ENCODE measurements around the gene OR2T27. TPM values are rescaled to one million over a fixed set of nuclear protein-coding genes. Genes with fewer than 3 reads are reported as not detected.

OR2T27 gene
- total RNA-seq, 4 donors from 2014 or later, result not detected

DNA sequence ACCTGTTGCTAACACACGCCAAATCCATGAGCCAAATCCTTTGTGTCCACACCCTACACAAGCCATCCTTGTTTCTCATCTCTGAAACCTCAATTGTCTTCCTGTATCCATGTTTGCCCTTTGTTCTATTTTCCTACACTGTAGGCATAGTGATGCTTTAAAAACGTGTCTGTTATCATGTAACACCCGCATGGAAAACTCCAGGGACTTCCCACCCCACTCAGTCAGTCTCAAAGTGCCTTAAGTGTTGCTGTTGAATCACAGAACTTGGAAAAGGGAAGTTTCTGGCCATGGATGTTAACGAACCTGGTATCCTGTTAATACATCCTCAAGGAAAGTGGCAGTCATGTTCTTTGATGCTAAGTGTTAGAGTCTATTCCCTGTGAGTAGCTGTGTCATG lies 30.2 kb downstream of the OR2T27 start:
- H3K4me3 ChIP-seq (ENCODE audit: low read depth, poor library complexity, severe bottlenecking), result no peak overlapping the region
- WGBS, 2 donors, result 60 to 77% methylated on average over 4 of the region's 4 CpGs
- intact Hi-C loops (cut with DNase I; ENCODE audit: low total_unique reads), result no loop called here
- DNase-seq (ENCODE audit: low spot score in 2 of 2), result no peak
- no peak for TF ChIP-seq POLR2A (IDR thresholded peaks at IDR 0.05)
- TF ChIP-seq, protein P1, sequence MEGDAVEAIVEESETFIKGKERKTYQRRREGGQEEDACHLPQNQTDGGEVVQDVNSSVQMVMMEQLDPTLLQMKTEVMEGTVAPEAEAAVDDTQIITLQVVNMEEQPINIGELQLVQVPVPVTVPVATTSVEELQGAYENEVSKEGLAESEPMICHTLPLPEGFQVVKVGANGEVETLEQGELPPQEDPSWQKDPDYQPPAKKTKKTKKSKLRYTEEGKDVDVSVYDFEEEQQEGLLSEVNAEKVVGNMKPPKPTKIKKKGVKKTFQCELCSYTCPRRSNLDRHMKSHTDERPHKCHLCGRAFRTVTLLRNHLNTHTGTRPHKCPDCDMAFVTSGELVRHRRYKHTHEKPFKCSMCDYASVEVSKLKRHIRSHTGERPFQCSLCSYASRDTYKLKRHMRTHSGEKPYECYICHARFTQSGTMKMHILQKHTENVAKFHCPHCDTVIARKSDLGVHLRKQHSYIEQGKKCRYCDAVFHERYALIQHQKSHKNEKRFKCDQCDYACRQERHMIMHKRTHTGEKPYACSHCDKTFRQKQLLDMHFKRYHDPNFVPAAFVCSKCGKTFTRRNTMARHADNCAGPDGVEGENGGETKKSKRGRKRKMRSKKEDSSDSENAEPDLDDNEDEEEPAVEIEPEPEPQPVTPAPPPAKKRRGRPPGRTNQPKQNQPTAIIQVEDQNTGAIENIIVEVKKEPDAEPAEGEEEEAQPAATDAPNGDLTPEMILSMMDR (IDR thresholded peaks at IDR 0.05), result no peak

DNA sequence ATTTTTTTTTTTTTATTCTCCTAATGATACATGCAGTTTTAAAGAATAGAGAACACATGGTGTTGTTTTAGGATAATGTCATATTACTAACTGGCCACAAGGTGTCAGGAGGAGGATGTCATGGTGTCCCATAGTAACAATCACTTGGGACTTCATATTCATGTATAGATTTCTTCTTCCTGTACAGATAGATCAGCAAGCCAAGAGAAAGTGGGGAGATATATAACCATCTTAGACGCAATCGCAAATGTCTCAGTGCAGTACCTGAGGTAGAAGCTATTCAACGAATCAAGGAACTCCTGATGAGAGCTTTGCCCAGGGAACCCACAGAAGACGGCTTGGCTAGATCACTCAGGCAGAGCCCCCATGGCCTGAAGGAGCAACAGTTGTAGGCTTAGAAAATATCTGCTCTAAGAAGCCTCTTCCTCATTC lies 32.7 kb downstream of the OR2T27 start:
- DNase-seq (ENCODE audit: low spot score in 2 of 2), result no peak
- TF ChIP-seq, protein P1 (IDR thresholded peaks at IDR 0.05), result no peak
- no peak for TF ChIP-seq POLR2A (IDR thresholded peaks at IDR 0.05)
- H3K4me3 ChIP-seq (ENCODE audit: low read depth, poor library complexity, severe bottlenecking), result no peak overlapping the region
- intact Hi-C loops (cut with DNase I; ENCODE audit: low total_unique reads), result loop anchor here (5.0 kb wide), 1 partner anchor 185 kb away; no protein-coding TSS in a partner anchor
- 59 to 67% methylated on average over 4 of the region's 4 CpGs for WGBS, 2 donors

DNA sequence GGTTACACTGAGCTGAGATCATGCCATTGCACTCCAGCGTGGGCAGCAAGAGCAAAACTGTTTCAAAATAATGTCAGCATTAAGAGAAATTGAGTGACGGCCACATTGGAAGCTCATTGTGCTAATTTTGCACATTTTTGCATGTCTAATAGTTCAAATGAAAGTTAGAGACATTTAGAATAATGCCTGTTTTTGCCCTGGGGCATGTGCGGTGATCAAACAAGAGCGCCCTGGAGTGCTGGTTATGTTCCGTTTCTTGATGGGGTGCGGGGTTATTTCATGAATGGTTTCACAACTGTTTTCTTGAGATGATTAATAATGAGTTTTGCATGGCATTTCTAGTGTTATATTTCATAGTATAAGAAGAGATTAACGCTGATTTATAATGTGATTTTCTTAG lies 33.6 kb downstream of the OR2T27 start:
- intact Hi-C loops (cut with DNase I; ENCODE audit: low total_unique reads), result loop anchor here (5.0 kb wide), 1 partner anchor 186 kb away; no protein-coding TSS in a partner anchor
- no peak overlapping the region for H3K4me3 ChIP-seq (ENCODE audit: low read depth, poor library complexity, severe bottlenecking)
- DNase-seq (ENCODE audit: low spot score in 2 of 2), result no peak
- 67 to 71% methylated on average over 7 of the region's 7 CpGs for WGBS, 2 donors
- TF ChIP-seq, protein P1 (IDR thresholded peaks at IDR 0.05), result no peak
- no peak for TF ChIP-seq POLR2A (IDR thresholded peaks at IDR 0.05)

DNA sequence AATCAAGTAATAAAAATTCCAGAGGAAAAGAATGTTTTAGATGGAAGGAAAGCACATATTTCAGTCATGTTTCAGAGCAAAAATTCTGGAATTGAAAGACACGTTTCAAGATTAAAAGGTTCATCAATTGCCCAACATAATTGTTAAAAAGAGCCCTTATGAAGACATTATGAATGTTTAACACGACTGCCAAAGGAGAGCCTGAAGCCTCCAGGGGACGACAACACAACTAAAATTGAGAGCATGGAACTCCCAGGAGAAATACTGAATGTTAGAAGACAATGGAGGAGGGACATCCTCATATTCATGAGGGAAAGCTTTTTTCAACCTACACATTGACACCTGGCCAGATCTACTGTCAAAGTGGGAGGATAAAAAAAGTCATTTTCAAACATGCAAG lies 36.5 kb downstream of the OR2T27 start:
- WGBS, 2 donors, result 3% methylated on average over 3 of the region's 3 CpGs
- H3K4me3 ChIP-seq (ENCODE audit: low read depth, poor library complexity, severe bottlenecking), result no peak overlapping the region
- intact Hi-C loops (cut with DNase I; ENCODE audit: low total_unique reads), result no loop called here
- DNase-seq (ENCODE audit: low spot score in 2 of 2), result no peak
- TF ChIP-seq POLR2A (IDR thresholded peaks at IDR 0.05), result no peak
- TF ChIP-seq, protein P1 (IDR thresholded peaks at IDR 0.05), result no peak

DNA sequence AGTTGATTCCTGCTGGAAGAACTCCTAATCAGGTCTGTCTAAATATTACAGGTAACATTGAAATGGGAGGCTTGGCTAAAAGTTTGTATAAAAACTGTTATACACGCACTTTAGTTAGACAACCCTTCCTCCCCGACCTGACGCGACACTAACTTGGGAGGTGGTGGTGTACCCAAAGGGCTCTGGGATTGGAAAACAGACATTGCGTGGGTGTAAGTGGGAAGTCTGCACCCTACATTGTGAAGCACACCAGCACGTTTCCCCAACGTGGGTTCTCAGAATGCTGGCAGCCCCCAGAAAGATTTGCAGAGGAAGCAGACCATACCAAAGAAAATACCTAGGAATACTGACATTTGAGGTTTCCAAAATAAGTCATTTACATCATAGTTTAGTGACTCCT lies 37.2 kb downstream of the OR2T27 start:
- intact Hi-C loops (cut with DNase I; ENCODE audit: low total_unique reads), result no loop called here
- TF ChIP-seq, protein P1 (IDR thresholded peaks at IDR 0.05), result no peak
- TF ChIP-seq POLR2A (IDR thresholded peaks at IDR 0.05), result no peak
- H3K4me3 ChIP-seq (ENCODE audit: low read depth, poor library complexity, severe bottlenecking), result no peak overlapping the region
- DNase-seq (ENCODE audit: low spot score in 2 of 2), result no peak
- WGBS, 2 donors, result 67 to 70% methylated on average over 7 of the region's 7 CpGs

DNA sequence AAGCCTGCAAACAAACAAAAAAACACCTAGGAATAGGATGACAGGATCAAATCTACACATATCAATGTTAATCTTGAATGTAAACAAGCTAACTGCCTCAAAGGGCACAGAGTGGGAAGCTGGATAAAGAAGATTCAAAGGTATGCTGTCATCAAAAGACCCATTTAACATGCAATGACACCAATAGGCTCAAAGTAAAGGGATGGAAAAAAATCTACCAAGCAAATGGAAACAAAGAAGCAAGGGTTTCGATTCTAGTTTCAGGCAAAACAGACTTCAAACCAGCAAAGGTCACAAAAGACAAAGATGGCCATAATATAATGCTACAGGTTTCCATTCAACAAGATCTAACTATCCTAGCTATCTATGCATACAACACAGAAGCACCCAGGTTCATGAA lies 41.6 kb downstream of the OR2T27 start:
- DNase-seq (ENCODE audit: low spot score in 2 of 2), result no peak
- WGBS, 2 donors, result 61 to 73% methylated on average over 1 of the region's 1 CpG
- no peak for TF ChIP-seq POLR2A (IDR thresholded peaks at IDR 0.05)
- TF ChIP-seq, protein P1 (IDR thresholded peaks at IDR 0.05), result no peak
- no peak overlapping the region for H3K4me3 ChIP-seq (ENCODE audit: low read depth, poor library complexity, severe bottlenecking)
- intact Hi-C loops (cut with DNase I; ENCODE audit: low total_unique reads), result no loop called here

Measured in lower leg skin (tissue), 4 donors.